K562 (cell line): ENCODE results near the gene ALDH1A3. TPM values are rescaled to one million over a fixed set of nuclear protein-coding genes. Genes with fewer than 3 reads are reported as not detected.

Source experiments
- C11orf30 ChIP-seq: fragments of 450-650 bp; IDR thresholded peaks from 2 replicates; pipeline ENCODE4 v1.6.1; 2016; ENCODE audit warnings: low read depth, mild to moderate bottlenecking
- CBX2 ChIP-seq: fragments of 200-600 bp; sonication (generic); IDR thresholded peaks from one replicate; pipeline ENCODE4 v1.6.1; 2012; ENCODE audit warnings: mild to moderate bottlenecking, low read length, inconsistent platforms; ENCODE audit not compliant: insufficient read depth, poor library complexity, severe bottlenecking
- CXXC5 ChIP-seq: fragments of 250-450 bp; sonication (Bioruptor Pico); IDR thresholded peaks from 2 replicates; pipeline ENCODE4 v1.8.0; 2022; ENCODE audit warnings: inconsistent platforms, mild to moderate bottlenecking, moderate library complexity
- ESRRB ChIP-seq: fragments of 250-450 bp; sonication (Bioruptor Pico); IDR thresholded peaks from 2 replicates; pipeline ENCODE4 v1.5.0; 2020; ENCODE audit warnings: mild to moderate bottlenecking, moderate library complexity, borderline replicate concordance
- GATAD2B ChIP-seq: fragments of 450-650 bp; IDR thresholded peaks from 2 replicates; pipeline ENCODE4 v1.6.1; 2017; ENCODE audit warnings: mild to moderate bottlenecking, borderline replicate concordance
- MED1 ChIP-seq: sonication (generic); formaldehyde crosslinking; IDR thresholded peaks from 2 replicates; pipeline ENCODE4 v1.8.1; 2023; ENCODE audit warnings: missing genetic modification reagents, borderline replicate concordance
- MEIS2 ChIP-seq: fragments of 450-650 bp; IDR thresholded peaks from 2 replicates; pipeline ENCODE4 v1.6.1; 2014; ENCODE audit warnings: mild to moderate bottlenecking; ENCODE audit not compliant: partially characterized antibody
- NFE2 ChIP-seq: IDR thresholded peaks from 2 replicates; pipeline ENCODE4 v1.6.1; 2014; ENCODE audit warnings: antibody characterized with exemption, low read depth
- NFE2L1 ChIP-seq: fragments of 450-650 bp; IDR thresholded peaks from 2 replicates; pipeline ENCODE4 v1.6.1; 2016; ENCODE audit warnings: missing genetic modification characterization, low read depth, mild to moderate bottlenecking, missing compliant biosample characterization, moderate library complexity, borderline replicate concordance
- PHF8 ChIP-seq: fragments of 200-600 bp; sonication (generic); IDR thresholded peaks from 2 replicates; pipeline ENCODE4 v1.6.1; 2012; ENCODE audit warnings: mixed run types, mild to moderate bottlenecking, inconsistent platforms, low read length, moderate library complexity, borderline replicate concordance
- SETDB1 ChIP-seq: IDR thresholded peaks from one replicate; pipeline ENCODE4 v1.6.1; 2012; ENCODE audit warnings: low read length, control low read depth, inconsistent platforms
- XRCC4 ChIP-seq: IDR thresholded peaks from one replicate; pipeline ENCODE4 v1.6.1; 2011; ENCODE audit not compliant: insufficient read depth, insufficient read length; ENCODE audit errors: extremely low read depth
- YY1 ChIP-seq, 3 experiments: IDR thresholded peaks; 2 replicates each; pipeline ENCODE4 v1.6.1; 2011; ENCODE audit warnings: low read length in 2 of 3, mild to moderate bottlenecking in 2 of 3, moderate library complexity in 2 of 3, borderline replicate concordance in 1 of 3, control low read depth in 1 of 3, low read depth in 1 of 3; ENCODE audit not compliant: insufficient read depth in 3 of 3, insufficient replicate concordance in 2 of 3, control insufficient read depth in 1 of 3, insufficient read length in 1 of 3; ENCODE audit errors: extremely low read depth in 1 of 3
- ZNF696 ChIP-seq: fragments of 250-450 bp; sonication (Bioruptor Pico); conservative IDR thresholded peaks from 2 replicates; pipeline ENCODE4 v1.4.0; 2020; ENCODE audit warnings: mild to moderate bottlenecking, moderate library complexity
- polyA plus RNA-seq, 8 experiments: library from polyadenylated mRNA; depleted of rRNA in 4 of 8; stranded (reverse) in 5 of 8; unstranded in 3 of 8; fragments of >200 nt; fragmentation: Nextera tagmentation in 2 of 8; fragmentation: Illumina TruSeq in 1 of 8; extraction: Ambion mirVana in 2 of 8; extraction: Trizol in 1 of 8; gene quantifications; 2 replicates each; pipeline versions ENCODE4 v1.2.1 to v1.2.3, GENCODE V29; 2011 to 2014; ENCODE audit warnings: inconsistent platforms in 1 of 8, missing spikeins in 1 of 8
- total RNA-seq, 7 experiments: library from RNA; depleted of rRNA in 6 of 7; stranded (reverse); fragments of >200 nt in 6 of 7; fragmentation: Illumina TruSeq in 2 of 7; extraction: Trizol in 2 of 7; gene quantifications; 2 replicates each; pipeline versions ENCODE4 v1.2.1 to v1.2.3, GENCODE V29; 2011 to 2021; ENCODE audit warnings: low replicate concordance in 1 of 7
- TF ChIP-seq, protein P1 (sequence below): sonication (generic); formaldehyde crosslinking; IDR thresholded peaks from 2 replicates; pipeline ENCODE4 v1.8.0; 2022; ENCODE audit warnings: mild to moderate bottlenecking, missing genetic modification reagents
- TF ChIP-seq, protein P2 (sequence below): fragments of 200-800 bp; sonication (Bioruptor generic); IDR thresholded peaks from 2 replicates; pipeline ENCODE4 v1.6.1; 2016; ENCODE audit warnings: missing genetic modification characterization, missing compliant biosample characterization
- TF ChIP-seq, protein P3 (sequence below): fragments of 250-450 bp; sonication (Bioruptor Pico); IDR thresholded peaks from 2 replicates; pipeline ENCODE4 v1.5.0; 2020; ENCODE audit warnings: mild to moderate bottlenecking, borderline replicate concordance

The ALDH1A3 gene
- total and polyA plus RNA-seq, 9 of the 15 experiments (the other 6 are each of a cell fraction or from before 2014, with no cell fraction given) = 0.38 TPM; not detected in 8

DNA sequence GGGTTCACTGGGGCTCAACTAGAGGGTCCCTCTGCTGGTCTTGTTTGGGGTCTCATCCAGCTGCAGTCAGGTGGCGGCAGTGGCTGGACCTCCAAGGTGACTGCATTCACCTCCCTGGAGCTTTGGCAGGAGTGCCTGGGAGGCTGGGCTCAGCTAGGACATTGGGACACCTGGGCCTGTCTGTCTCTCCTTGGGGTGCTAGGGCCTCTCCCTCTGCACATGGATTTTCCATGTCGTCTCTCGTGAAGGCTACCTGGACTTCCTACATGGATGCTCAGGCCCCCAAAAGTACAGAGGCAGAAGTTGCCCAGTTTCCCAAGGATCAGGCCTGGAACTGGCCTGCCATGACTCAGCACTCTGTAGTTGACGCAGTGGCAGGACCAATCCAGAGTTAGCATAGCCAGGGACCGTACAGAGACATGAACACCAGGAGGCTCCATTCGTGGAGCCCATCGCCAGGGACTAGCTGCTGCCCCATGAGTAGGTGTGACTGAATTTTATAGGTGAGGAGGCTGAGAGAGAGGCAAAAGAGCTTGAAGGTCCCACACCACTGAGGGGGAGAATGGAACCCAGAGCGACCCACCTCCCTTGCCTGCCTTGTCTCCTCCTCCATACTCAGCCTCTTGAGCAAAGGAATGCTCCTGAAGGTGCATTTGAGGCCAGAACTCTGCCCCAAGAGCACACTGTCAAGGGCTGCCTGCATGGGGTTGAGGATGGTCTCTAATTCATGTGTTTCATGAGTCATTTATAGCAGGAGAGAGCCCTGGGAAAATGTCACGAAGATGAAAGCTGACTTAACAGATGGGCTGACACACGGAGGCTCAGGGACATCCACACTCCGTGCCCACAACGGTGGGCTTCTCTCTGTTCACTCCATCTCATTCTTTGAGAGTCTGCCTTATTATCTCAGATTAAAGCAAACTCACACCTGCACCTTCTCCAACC lies 13.0 kb upstream of the ALDH1A3 start (continued):
- no peak for TF ChIP-seq ESRRB (CRISPR knock-in tag)
- no peak for TF ChIP-seq GATAD2B
- TF ChIP-seq YY1 (IDR thresholded peaks at IDR 0.05; ENCODE audit: borderline replicate concordance in 1 of 3, control insufficient read depth in 1 of 3, extremely low read depth in 1 of 3, insufficient read depth in 3 of 3, insufficient read length in 1 of 3, insufficient replicate concordance in 2 of 3, low read depth in 1 of 3, low read length in 2 of 3) = no peak
- TF ChIP-seq XRCC4 = no peak
- TF ChIP-seq SETDB1 = no peak
- peak; percentile 80 for TF ChIP-seq NFE2L1 (tag)
- peak; percentile 88 for TF ChIP-seq NFE2
- TF ChIP-seq C11orf30 = peak; percentile 75
- TF ChIP-seq MED1 (CRISPR knock-in tag) = no peak
- TF ChIP-seq, protein P1, sequence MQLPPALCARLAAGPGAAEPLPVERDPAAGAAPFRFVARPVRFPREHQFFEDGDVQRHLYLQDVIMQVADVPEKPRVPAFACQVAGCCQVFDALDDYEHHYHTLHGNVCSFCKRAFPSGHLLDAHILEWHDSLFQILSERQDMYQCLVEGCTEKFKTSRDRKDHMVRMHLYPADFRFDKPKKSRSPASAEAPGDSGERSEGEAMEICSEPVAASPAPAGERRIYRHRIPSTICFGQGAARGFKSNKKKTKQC (CRISPR knock-in tag) = no peak
- TF ChIP-seq, protein P2, sequence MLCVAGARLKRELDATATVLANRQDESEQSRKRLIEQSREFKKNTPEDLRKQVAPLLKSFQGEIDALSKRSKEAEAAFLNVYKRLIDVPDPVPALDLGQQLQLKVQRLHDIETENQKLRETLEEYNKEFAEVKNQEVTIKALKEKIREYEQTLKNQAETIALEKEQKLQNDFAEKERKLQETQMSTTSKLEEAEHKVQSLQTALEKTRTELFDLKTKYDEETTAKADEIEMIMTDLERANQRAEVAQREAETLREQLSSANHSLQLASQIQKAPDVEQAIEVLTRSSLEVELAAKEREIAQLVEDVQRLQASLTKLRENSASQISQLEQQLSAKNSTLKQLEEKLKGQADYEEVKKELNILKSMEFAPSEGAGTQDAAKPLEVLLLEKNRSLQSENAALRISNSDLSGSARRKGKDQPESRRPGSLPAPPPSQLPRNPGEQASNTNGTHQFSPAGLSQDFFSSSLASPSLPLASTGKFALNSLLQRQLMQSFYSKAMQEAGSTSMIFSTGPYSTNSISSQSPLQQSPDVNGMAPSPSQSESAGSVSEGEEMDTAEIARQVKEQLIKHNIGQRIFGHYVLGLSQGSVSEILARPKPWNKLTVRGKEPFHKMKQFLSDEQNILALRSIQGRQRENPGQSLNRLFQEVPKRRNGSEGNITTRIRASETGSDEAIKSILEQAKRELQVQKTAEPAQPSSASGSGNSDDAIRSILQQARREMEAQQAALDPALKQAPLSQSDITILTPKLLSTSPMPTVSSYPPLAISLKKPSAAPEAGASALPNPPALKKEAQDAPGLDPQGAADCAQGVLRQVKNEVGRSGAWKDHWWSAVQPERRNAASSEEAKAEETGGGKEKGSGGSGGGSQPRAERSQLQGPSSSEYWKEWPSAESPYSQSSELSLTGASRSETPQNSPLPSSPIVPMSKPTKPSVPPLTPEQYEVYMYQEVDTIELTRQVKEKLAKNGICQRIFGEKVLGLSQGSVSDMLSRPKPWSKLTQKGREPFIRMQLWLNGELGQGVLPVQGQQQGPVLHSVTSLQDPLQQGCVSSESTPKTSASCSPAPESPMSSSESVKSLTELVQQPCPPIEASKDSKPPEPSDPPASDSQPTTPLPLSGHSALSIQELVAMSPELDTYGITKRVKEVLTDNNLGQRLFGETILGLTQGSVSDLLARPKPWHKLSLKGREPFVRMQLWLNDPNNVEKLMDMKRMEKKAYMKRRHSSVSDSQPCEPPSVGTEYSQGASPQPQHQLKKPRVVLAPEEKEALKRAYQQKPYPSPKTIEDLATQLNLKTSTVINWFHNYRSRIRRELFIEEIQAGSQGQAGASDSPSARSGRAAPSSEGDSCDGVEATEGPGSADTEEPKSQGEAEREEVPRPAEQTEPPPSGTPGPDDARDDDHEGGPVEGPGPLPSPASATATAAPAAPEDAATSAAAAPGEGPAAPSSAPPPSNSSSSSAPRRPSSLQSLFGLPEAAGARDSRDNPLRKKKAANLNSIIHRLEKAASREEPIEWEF (CRISPR knock-in tag) = no peak
- TF ChIP-seq ZNF696 (CRISPR knock-in tag) = no peak
- TF ChIP-seq, protein P3, sequence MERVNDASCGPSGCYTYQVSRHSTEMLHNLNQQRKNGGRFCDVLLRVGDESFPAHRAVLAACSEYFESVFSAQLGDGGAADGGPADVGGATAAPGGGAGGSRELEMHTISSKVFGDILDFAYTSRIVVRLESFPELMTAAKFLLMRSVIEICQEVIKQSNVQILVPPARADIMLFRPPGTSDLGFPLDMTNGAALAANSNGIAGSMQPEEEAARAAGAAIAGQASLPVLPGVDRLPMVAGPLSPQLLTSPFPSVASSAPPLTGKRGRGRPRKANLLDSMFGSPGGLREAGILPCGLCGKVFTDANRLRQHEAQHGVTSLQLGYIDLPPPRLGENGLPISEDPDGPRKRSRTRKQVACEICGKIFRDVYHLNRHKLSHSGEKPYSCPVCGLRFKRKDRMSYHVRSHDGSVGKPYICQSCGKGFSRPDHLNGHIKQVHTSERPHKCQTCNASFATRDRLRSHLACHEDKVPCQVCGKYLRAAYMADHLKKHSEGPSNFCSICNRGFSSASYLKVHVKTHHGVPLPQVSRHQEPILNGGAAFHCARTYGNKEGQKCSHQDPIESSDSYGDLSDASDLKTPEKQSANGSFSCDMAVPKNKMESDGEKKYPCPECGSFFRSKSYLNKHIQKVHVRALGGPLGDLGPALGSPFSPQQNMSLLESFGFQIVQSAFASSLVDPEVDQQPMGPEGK (CRISPR knock-in tag) = no peak
- TF ChIP-seq CXXC5 (CRISPR knock-in tag) = no peak
- TF ChIP-seq PHF8 = no peak
- no peak for TF ChIP-seq MEIS2
- no peak for TF ChIP-seq CBX2
